Stimulated activated CD4-positive, alpha-beta T cell treated with anti-CD3 and anti-CD28 coated beads, Interleukin-12 subunit alpha, Interleukin-12 subunit beta, amount 100 ng/mL, for 48 hours (primary cell): Measurements from ENCODE around the gene GJA5.
"Not testable (repeated sequence)": the region's sequence is repeated elsewhere in the genome, so short reads cannot be mapped to it uniquely, and the experiment has no call there.

Experiments used
- DNase-seq, 3 donors: peaks; one replicate each; pipeline ENCODE4 v3.0.0-alpha.2; 2020; ENCODE audit warnings: low read depth in 2 of 3, low spot score in 1 of 3

Gene GJA5

GRCh38 chr1:147734291-147734841, 26.0 kb downstream of the GJA5 start:
- not testable (repeated sequence) for DNase-seq

GRCh38 chr1:147729315-147729714, 31.1 kb downstream of the GJA5 start:
- DNase-seq, result no peak

- no peak for DNase-seq
These were observed 34.2 kb downstream of the GJA5 start for GRCh38 chr1:147726168-147726567.

GRCh38 chr1:147725685-147726084, 34.7 kb downstream of the GJA5 start:
- no peak for DNase-seq

- DNase-seq, result no peak
These were observed 36.6 kb downstream of the GJA5 start for GRCh38 chr1:147723691-147724323.

GRCh38 chr1:147722124-147722523, 38.3 kb downstream of the GJA5 start:
- DNase-seq, result no peak

GRCh38 chr1:147721716-147722115, 38.7 kb downstream of the GJA5 start:
- no peak for DNase-seq

- no peak for DNase-seq
These were observed 39.8 kb downstream of the GJA5 start for GRCh38 chr1:147720557-147720956.

- DNase-seq, result no peak
These were observed 40.6 kb downstream of the GJA5 start for GRCh38 chr1:147719711-147720225.

- DNase-seq, result no peak
These were observed 41.2 kb downstream of the GJA5 start for GRCh38 chr1:147719029-147719698.

- no peak for DNase-seq
These were observed 42.7 kb downstream of the GJA5 start for GRCh38 chr1:147717706-147718097.

- DNase-seq, result no peak
These were observed 43.2 kb downstream of the GJA5 start for GRCh38 chr1:147717051-147717705.

- DNase-seq, result no peak
These were observed 47.8 kb downstream of the GJA5 start for GRCh38 chr1:147712605-147713004.
